OCI-LY1 (cell line): Measurements from ENCODE around the gene ZBTB32.

Experiments
- H2AFZ ChIP-seq: fragments of 200-600 bp; sonication (generic), shearing (Covaris generic); 2 replicates; pipeline ENCODE4 v1.6.0; 2014; ENCODE audit warnings: antibody characterized with exemption, mild to moderate bottlenecking, low read length
- H3F3A ChIP-seq: fragments of 200-600 bp; sonication (generic), shearing (Covaris generic); 2 replicates; pipeline ENCODE4 v1.6.0; 2014; ENCODE audit warnings: mild to moderate bottlenecking, antibody characterized with exemption, low read length, moderate library complexity; ENCODE audit not compliant: insufficient read depth
- H3K27ac ChIP-seq: fragments of 200-600 bp; sonication (generic); 2 replicates; pipeline ENCODE4 v1.5.1; 2014; ENCODE audit warnings: low read length, mixed run types, mild to moderate bottlenecking, low read depth; ENCODE audit not compliant: poor library complexity, severe bottlenecking
- H3K27me3 ChIP-seq: fragments of 200-600 bp; sonication (generic); 2 replicates; pipeline ENCODE4 v1.6.0; 2014; ENCODE audit warnings: antibody characterized with exemption, mild to moderate bottlenecking, low read length, moderate library complexity; ENCODE audit not compliant: insufficient read depth
- H3K36me3 ChIP-seq: fragments of 200-600 bp; sonication (generic); 2 replicates; pipeline ENCODE4 v1.6.1; 2014; ENCODE audit warnings: mild to moderate bottlenecking, antibody characterized with exemption, low read length, moderate library complexity, mixed read lengths; ENCODE audit not compliant: insufficient read depth
- H3K4me1 ChIP-seq: fragments of 200-600 bp; sonication (generic); 2 replicates; pipeline ENCODE4 v1.5.1; 2014; ENCODE audit warnings: mild to moderate bottlenecking, low read length, moderate library complexity; ENCODE audit not compliant: insufficient read depth, severe bottlenecking
- H3K4me2 ChIP-seq: fragments of 200-600 bp; sonication (generic), shearing (Covaris generic); 2 replicates; pipeline ENCODE4 v1.6.1; 2014; ENCODE audit warnings: low read length
- H3K4me3 ChIP-seq: fragments of 200-600 bp; sonication (generic); 2 replicates; pipeline ENCODE4 v1.5.1; 2014; ENCODE audit warnings: low read length, low read depth, mild to moderate bottlenecking, mixed read lengths; ENCODE audit not compliant: poor library complexity, severe bottlenecking
- H3K79me2 ChIP-seq: fragments of 200-600 bp; shearing (Covaris generic); 2 replicates; pipeline ENCODE4 v1.6.1; 2016; ENCODE audit warnings: mixed run types, low read length, mixed read lengths; ENCODE audit not compliant: insufficient read depth
- H3K9ac ChIP-seq: fragments of 200-600 bp; sonication (generic), shearing (Covaris generic); 2 replicates; pipeline ENCODE4 v1.6.1; 2014; ENCODE audit warnings: mild to moderate bottlenecking, low read length, mixed read lengths
- H3K9me2 ChIP-seq: fragments of 200-600 bp; sonication (generic), shearing (Covaris generic); 2 replicates; pipeline ENCODE4 v1.6.1; 2014; ENCODE audit warnings: low read depth, mild to moderate bottlenecking, low read length, mixed read lengths
- H3K9me3 ChIP-seq: fragments of 200-600 bp; shearing (Covaris generic); 2 replicates; pipeline ENCODE4 v1.6.1; 2014; ENCODE audit warnings: low read length, mixed read lengths
- H4K20me1 ChIP-seq: fragments of 200-600 bp; sonication (generic), shearing (Covaris generic); 2 replicates; pipeline ENCODE4 v1.6.0; 2016; ENCODE audit warnings: mild to moderate bottlenecking, low read length; ENCODE audit not compliant: insufficient read depth
- EZH2 ChIP-seq: fragments of 200-600 bp; sonication (generic), shearing (Covaris generic); IDR thresholded peaks from 2 replicates; pipeline ENCODE4 v1.8.0; 2017; ENCODE audit warnings: borderline replicate concordance, mixed run types, mild to moderate bottlenecking, antibody characterized with exemption, low read length, moderate library complexity, mixed read lengths
- TF ChIP-seq, protein P1 (sequence below): fragments of 200-600 bp; sonication (generic), shearing (Covaris generic); IDR thresholded peaks from 2 replicates; pipeline ENCODE4 v1.5.1; 2017; ENCODE audit warnings: mild to moderate bottlenecking, antibody characterized with exemption, low read length, moderate library complexity, mixed read lengths

ZBTB32 gene

DNA sequence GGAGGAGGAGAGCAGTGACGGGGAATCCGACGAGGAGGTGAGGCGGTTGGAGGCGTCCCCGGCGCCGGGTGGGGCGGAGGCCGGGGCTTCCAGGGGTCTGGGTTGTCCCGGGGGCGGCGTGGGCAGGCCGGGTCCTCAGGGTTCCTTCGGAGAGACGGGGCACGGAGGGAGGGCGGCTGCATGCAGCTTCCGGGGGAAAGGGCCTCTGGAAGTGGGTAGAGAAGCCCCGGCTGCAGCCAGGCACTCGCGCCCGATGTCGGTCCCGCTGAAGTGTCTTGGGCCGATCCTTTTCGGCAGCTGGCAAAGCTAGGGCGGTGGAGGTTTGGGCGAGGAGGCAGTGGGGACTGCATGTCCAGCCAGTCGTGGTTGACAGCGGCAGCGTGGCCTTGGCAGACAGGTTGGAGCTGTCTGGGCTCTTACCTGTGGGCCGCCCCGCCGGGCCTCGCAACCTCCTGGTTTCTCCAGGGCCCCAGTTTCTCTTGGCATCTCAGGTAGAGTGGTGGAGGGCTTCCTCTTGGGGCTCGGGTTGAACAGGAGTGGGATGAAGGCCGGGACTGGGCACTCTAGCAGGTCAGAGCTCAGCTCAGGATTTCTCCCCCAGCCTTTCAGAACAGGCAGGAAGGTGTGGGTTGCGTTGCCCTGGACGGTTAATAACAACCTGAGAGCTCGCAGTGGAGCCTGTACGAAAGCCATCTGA is 14.1 kb downstream of the ZBTB32 start:
- peak overlapping the region; percentile 84 for H3K4me2 ChIP-seq

DNA sequence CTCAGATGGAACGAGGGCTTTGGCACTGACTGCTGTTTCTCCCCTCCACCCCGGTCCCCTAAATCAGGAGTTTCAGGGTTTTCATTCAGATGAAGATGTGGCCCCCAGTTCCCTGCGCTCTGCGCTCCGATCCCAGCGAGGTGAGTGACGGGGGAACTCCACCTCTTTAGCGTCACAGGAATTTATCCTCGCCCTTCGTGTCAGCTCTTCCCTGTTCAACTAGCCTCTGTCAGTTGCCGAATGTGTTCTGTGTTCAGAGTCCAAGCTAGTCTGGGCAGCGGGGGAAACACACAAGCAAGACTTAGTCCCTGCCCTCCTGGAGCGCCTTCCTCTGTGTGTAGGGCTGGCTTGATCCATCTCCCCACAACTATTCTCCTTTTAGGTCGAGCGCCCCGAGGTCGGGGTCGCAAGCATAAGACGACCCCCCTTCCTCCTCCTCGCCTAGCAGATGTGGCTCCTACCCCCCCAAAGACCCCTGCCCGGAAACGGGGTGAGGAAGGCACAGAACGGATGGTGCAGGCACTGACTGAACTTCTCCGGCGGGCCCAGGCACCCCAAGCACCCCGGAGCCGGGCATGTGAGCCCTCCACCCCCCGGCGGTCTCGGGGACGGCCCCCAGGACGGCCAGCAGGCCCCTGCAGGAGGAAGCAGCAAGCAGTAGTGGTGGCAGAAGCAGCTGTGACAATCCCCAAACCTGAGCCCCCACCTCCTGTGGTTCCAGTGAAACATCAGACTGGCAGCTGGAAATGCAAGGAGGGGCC is 15.2 kb downstream of the ZBTB32 start:
- peaks cover 22% of the 10 kb centered on the region for H3K4me1 ChIP-seq
- peaks cover 46% of the 10 kb centered on the region for H3K36me3 ChIP-seq
- no peak overlapping the region for H3K27ac ChIP-seq
- peaks cover 2% of the 10 kb centered on the region; the same call in 1 of the 2 replicates for H3K27me3 ChIP-seq
- H2AFZ ChIP-seq = no peak overlapping the region
- H3K9me2 ChIP-seq = no peaks in the 10 kb centered on the region
- H3K4me2 ChIP-seq = peak overlapping the region; percentile 84
- TF ChIP-seq, protein P1, sequence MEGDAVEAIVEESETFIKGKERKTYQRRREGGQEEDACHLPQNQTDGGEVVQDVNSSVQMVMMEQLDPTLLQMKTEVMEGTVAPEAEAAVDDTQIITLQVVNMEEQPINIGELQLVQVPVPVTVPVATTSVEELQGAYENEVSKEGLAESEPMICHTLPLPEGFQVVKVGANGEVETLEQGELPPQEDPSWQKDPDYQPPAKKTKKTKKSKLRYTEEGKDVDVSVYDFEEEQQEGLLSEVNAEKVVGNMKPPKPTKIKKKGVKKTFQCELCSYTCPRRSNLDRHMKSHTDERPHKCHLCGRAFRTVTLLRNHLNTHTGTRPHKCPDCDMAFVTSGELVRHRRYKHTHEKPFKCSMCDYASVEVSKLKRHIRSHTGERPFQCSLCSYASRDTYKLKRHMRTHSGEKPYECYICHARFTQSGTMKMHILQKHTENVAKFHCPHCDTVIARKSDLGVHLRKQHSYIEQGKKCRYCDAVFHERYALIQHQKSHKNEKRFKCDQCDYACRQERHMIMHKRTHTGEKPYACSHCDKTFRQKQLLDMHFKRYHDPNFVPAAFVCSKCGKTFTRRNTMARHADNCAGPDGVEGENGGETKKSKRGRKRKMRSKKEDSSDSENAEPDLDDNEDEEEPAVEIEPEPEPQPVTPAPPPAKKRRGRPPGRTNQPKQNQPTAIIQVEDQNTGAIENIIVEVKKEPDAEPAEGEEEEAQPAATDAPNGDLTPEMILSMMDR = no peak
- TF ChIP-seq EZH2 = no peak
- H3K4me3 ChIP-seq = peak overlapping the region; percentile 77
- H3K9ac ChIP-seq = peak overlapping the region; percentile 83; the same call in 1 of the 2 replicates
- peaks cover 8% of the 10 kb centered on the region for H3K79me2 ChIP-seq
- no peaks in the 10 kb centered on the region for H3K9me3 ChIP-seq
- no peaks in the 10 kb centered on the region for H3F3A ChIP-seq
- no peaks in the 10 kb centered on the region for H4K20me1 ChIP-seq

More for the DNA sequence above, 14.1 kb downstream of the ZBTB32 start:
- Histone ChIP-seq H3K36me3 (peaks cover 35% of the 10 kb centered on the region), H3K9me2 (no peaks in the 10 kb centered on the region), H3K4me1 (peaks cover 22% of the 10 kb centered on the region), H3K27ac (no peak overlapping the region), H3K79me2 (peaks cover 8% of the 10 kb centered on the region), H3K9ac (peak overlapping the region; percentile 83), H3F3A (no peaks in the 10 kb centered on the region), H2AFZ (no peak overlapping the region), H3K4me3 (peak overlapping the region; percentile 77), H3K27me3 (peaks cover 3% of the 10 kb centered on the region; the same call in 1 of the 2 replicates), H4K20me1 (no peaks in the 10 kb centered on the region), H3K9me3 (no peaks in the 10 kb centered on the region)
- TF ChIP-seq, protein P1 = no peak
- TF ChIP-seq EZH2 = no peak

DNA sequence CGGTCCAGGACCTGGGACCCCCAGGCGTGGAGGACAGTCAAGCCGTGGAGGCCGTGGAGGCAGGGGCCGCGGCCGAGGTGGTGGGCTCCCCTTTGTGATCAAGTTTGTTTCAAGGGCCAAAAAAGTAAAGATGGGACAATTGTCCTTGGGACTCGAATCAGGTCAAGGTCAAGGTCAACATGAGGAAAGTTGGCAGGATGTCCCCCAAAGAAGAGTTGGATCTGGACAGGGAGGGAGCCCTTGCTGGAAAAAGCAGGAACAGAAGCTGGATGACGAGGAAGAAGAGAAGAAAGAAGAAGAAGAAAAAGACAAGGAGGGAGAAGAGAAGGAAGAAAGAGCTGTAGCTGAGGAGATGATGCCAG is 15.8 kb downstream of the ZBTB32 start:
- Histone ChIP-seq H3K4me1 (peaks cover 22% of the 10 kb centered on the region), H3K9me3 (no peaks in the 10 kb centered on the region), H3K27ac (no peak overlapping the region), H3K27me3 (no peaks in the 10 kb centered on the region; the same call in 1 of the 2 replicates), H4K20me1 (no peaks in the 10 kb centered on the region), H3K79me2 (peaks cover 8% of the 10 kb centered on the region), H3K9me2 (no peaks in the 10 kb centered on the region), H2AFZ (no peak overlapping the region), H3F3A (no peaks in the 10 kb centered on the region), H3K4me3 (no peak overlapping the region), H3K4me2 (no peak overlapping the region), H3K9ac (no peak overlapping the region), H3K36me3 (peaks cover 52% of the 10 kb centered on the region)
- TF ChIP-seq, protein P1 = no peak
- no peak for TF ChIP-seq EZH2
